ENCODE results near the gene HCST. TPM values are rescaled to one million over a fixed set of nuclear protein-coding genes. Genes with fewer than 3 reads are reported as not detected.

Gene HCST
- total and polyA plus RNA-seq, 10 donors, result 31.5 to 130 (median 63.9) TPM

DNA sequence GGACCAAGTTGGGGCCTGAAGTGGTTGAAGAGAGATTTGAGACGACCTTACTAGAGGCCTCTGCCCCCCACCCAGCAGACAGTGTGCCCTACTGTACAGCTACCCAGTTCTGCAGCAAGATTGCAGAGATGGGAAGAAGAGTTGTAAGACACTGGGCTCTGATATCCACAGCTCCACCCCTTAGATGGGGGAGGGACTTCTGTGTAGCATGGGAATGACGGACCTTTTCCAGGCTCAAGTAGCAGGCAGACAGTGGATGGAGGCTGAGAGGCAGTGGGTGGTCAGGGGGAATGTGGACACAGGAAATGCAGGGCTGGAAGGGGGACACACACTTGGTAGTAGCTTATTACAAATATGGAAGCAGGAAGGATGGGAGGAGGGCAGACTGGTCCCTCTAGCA is 46.8 kb downstream of the HCST start:
- Histone ChIP-seq H3K4me1 (peaks cover 0 to 25% (median 12%) of the 10 kb centered on the region in 6 donors), H3K27ac (peak overlapping the region in 1 of 8 donors; percentile 36), H3K36me3 (peaks cover 0 to 12% (median 6%) of the 10 kb centered on the region in 6 donors), H3K4me3 (no peak overlapping the region), H3K27me3 (replicated peaks in 1 of 7) (no peaks in the 10 kb centered on the region), H3K9me3 (no peaks in the 10 kb centered on the region)
- 32 to 81% (median 54%) methylated on average over 2 of the region's 2 CpGs for WGBS, 5 donors
- TF ChIP-seq, protein P1, sequence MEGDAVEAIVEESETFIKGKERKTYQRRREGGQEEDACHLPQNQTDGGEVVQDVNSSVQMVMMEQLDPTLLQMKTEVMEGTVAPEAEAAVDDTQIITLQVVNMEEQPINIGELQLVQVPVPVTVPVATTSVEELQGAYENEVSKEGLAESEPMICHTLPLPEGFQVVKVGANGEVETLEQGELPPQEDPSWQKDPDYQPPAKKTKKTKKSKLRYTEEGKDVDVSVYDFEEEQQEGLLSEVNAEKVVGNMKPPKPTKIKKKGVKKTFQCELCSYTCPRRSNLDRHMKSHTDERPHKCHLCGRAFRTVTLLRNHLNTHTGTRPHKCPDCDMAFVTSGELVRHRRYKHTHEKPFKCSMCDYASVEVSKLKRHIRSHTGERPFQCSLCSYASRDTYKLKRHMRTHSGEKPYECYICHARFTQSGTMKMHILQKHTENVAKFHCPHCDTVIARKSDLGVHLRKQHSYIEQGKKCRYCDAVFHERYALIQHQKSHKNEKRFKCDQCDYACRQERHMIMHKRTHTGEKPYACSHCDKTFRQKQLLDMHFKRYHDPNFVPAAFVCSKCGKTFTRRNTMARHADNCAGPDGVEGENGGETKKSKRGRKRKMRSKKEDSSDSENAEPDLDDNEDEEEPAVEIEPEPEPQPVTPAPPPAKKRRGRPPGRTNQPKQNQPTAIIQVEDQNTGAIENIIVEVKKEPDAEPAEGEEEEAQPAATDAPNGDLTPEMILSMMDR (IDR thresholded peaks at IDR 0.05 in 8 of 11, conservative IDR thresholded peaks at IDR 0.05 in 3 of 11), result no peak
- TF ChIP-seq POLR2AphosphoS5 (IDR thresholded peaks at IDR 0.05) (no peak), POLR2A (IDR thresholded peaks at IDR 0.05) (no peak)
- intact Hi-C loops (cut with DNase I; ENCODE audit: low total_unique reads), result no loop called here
- DNase-seq, result no peak

Small RNAs within 50 kb of the gene (small RNA-seq; reads per million reads assigned to genes)
- gene RN7SL402P, result 0 reads per million in 4 donors

Other genes with a start within 250 kb of the HCST start
- gene UPK1A, start 236.0 kb upstream of the HCST start, total RNA-seq, result not detected
- gene UPK1A, start 236.0 kb upstream of the HCST start, polyA plus RNA-seq, result under 1 TPM in 1 of 3 donors, not detected in 2; 0.11 TPM
- 1 to 10 TPM; 2.5 to 6.9 (median 4.0) TPM for gene ZBTB32, start 198.0 kb upstream of the HCST start, total RNA-seq
- gene ZBTB32, start 198.0 kb upstream of the HCST start, polyA plus RNA-seq, result 1 to 10 TPM; 3.0 to 8.2 (median 4.8) TPM
- gene KMT2B, start 184.5 kb upstream of the HCST start, total RNA-seq, result 10 to 100 TPM; 36.6 to 58.2 (median 50.7) TPM
- gene KMT2B, start 184.5 kb upstream of the HCST start, polyA plus RNA-seq, result 10 to 100 TPM; 17.6 to 37.2 (median 27.6) TPM
- 10 to 100 TPM; 16.5 to 64.7 (median 43.5) TPM for gene IGFLR1, start 160.1 kb upstream of the HCST start, total RNA-seq
- 10 to 100 TPM; 30.1 to 62.9 (median 49.3) TPM for gene IGFLR1, start 160.1 kb upstream of the HCST start, polyA plus RNA-seq
- 10 to 100 TPM; 27.3 to 65.1 (median 29.7) TPM for gene U2AF1L4, start 157.1 kb upstream of the HCST start, total RNA-seq
- gene U2AF1L4, start 157.1 kb upstream of the HCST start, polyA plus RNA-seq, result 10 to 100 TPM; 27.2 to 96.5 (median 60.7) TPM
- gene PSENEN, start 156.9 kb upstream of the HCST start, total RNA-seq, result 10 to 100 TPM; 37.5 to 55.7 (median 47.6) TPM
- 10 to 100 TPM; 61.9 to 71.3 (median 62.1) TPM for gene PSENEN, start 156.9 kb upstream of the HCST start, polyA plus RNA-seq
- 10 to 100 TPM in 5 of 7 donors, 1 to 10 TPM in 2; 7.0 to 19.5 (median 10.7) TPM for gene LIN37, start 154.0 kb upstream of the HCST start, total RNA-seq
- 10 to 100 TPM; 13.7 to 28.5 (median 18.5) TPM for gene LIN37, start 154.0 kb upstream of the HCST start, polyA plus RNA-seq
- gene HSPB6, start 145.5 kb upstream of the HCST start, total RNA-seq, result 1 to 10 TPM; 2.1 to 5.9 (median 4.3) TPM
- gene HSPB6, start 145.5 kb upstream of the HCST start, polyA plus RNA-seq, result 10 to 100 TPM in 1 of 3 donors, 1 to 10 TPM in 2; 2.9 to 11.0 (median 5.8) TPM
- 10 to 100 TPM in 6 of 7 donors, 1 to 10 TPM in 1; 6.6 to 25.2 (median 16.3) TPM for gene PROSER3, start 144.4 kb upstream of the HCST start, total RNA-seq
- 1 to 10 TPM; 2.0 to 8.4 (median 2.1) TPM for gene PROSER3, start 144.4 kb upstream of the HCST start, polyA plus RNA-seq
- 10 to 100 TPM in 6 of 7 donors, 1 to 10 TPM in 1; 7.4 to 25.2 (median 14.4) TPM for gene ARHGAP33, start 127.0 kb upstream of the HCST start, total RNA-seq
- gene ARHGAP33, start 127.0 kb upstream of the HCST start, polyA plus RNA-seq, result 10 to 100 TPM in 1 of 3 donors, 1 to 10 TPM in 2; 3.1 to 10.9 (median 5.1) TPM
- gene PRODH2, start 89.7 kb upstream of the HCST start, total RNA-seq, result not detected
- under 1 TPM in 1 of 3 donors, not detected in 2; 0.06 TPM for gene PRODH2, start 89.7 kb upstream of the HCST start, polyA plus RNA-seq
- under 1 TPM in 2 of 7 donors, not detected in 5; 0.20 to 0.60 TPM for gene NPHS1, start 50.0 kb upstream of the HCST start, total RNA-seq
- gene NPHS1, start 50.0 kb upstream of the HCST start, polyA plus RNA-seq, result under 1 TPM; 0.10 to 0.58 (median 0.13) TPM
- gene KIRREL2, start 45.6 kb upstream of the HCST start, total RNA-seq, result under 1 TPM in 1 of 7 donors, not detected in 6; 0.17 TPM
- gene KIRREL2, start 45.6 kb upstream of the HCST start, polyA plus RNA-seq, result under 1 TPM; 0.10 to 0.27 (median 0.11) TPM
- gene APLP1, start 34.0 kb upstream of the HCST start, total RNA-seq, result 1 to 10 TPM in 3 of 7 donors, under 1 TPM in 2, not detected in 2; 0.57 to 3.6 (median 1.1) TPM
- gene APLP1, start 34.0 kb upstream of the HCST start, polyA plus RNA-seq, result 1 to 10 TPM in 2 of 3 donors, under 1 TPM in 1; 0.99 to 2.6 (median 2.4) TPM
- 10 to 100 TPM; 19.6 to 57.5 (median 30.3) TPM for gene NFKBID, start 2.0 kb upstream of the HCST start, total RNA-seq
- gene NFKBID, start 2.0 kb upstream of the HCST start, polyA plus RNA-seq, result 10 to 100 TPM; 12.6 to 19.7 (median 18.1) TPM
- 100 to 1,000 TPM; 292 to 747 (median 403) TPM for gene TYROBP, start 5.8 kb downstream of the HCST start, total RNA-seq
- 100 to 1,000 TPM; 281 to 446 (median 285) TPM for gene TYROBP, start 5.8 kb downstream of the HCST start, polyA plus RNA-seq
- gene LRFN3, start 33.8 kb downstream of the HCST start, total RNA-seq, result 10 to 100 TPM in 4 of 7 donors, 1 to 10 TPM in 3; 7.8 to 18.2 (median 11.5) TPM
- 1 to 10 TPM in 2 of 3 donors, under 1 TPM in 1; 0.76 to 8.0 (median 1.2) TPM for gene LRFN3, start 33.8 kb downstream of the HCST start, polyA plus RNA-seq
- gene SDHAF1, start 92.7 kb downstream of the HCST start, total RNA-seq, result 10 to 100 TPM; 14.6 to 34.8 (median 16.3) TPM
- 10 to 100 TPM; 26.5 to 35.6 (median 33.6) TPM for gene SDHAF1, start 92.7 kb downstream of the HCST start, polyA plus RNA-seq
- gene SYNE4, start 106.3 kb downstream of the HCST start, total RNA-seq, result 1 to 10 TPM in 4 of 7 donors, under 1 TPM in 2, not detected in 1; 0.54 to 1.6 (median 1.0) TPM
- gene SYNE4, start 106.3 kb downstream of the HCST start, polyA plus RNA-seq, result under 1 TPM; 0.70 to 0.89 (median 0.85) TPM
- gene ALKBH6, start 111.7 kb downstream of the HCST start, total RNA-seq, result 10 to 100 TPM; 22.6 to 65.3 (median 28.3) TPM
- gene ALKBH6, start 111.7 kb downstream of the HCST start, polyA plus RNA-seq, result 10 to 100 TPM; 21.3 to 26.6 (median 24.3) TPM
- 10 to 100 TPM in 5 of 7 donors, 1 to 10 TPM in 2; 6.8 to 18.0 (median 13.5) TPM for gene CLIP3, start 130.3 kb downstream of the HCST start, total RNA-seq
- 1 to 10 TPM; 2.7 to 3.2 (median 3.1) TPM for gene CLIP3, start 130.3 kb downstream of the HCST start, polyA plus RNA-seq
- gene THAP8, start 151.8 kb downstream of the HCST start, total RNA-seq, result 1 to 10 TPM; 3.5 to 7.9 (median 5.1) TPM
- gene THAP8, start 151.8 kb downstream of the HCST start, polyA plus RNA-seq, result 1 to 10 TPM; 2.4 to 7.1 (median 4.4) TPM
- gene WDR62, start 152.4 kb downstream of the HCST start, total RNA-seq, result 1 to 10 TPM; 1.7 to 5.2 (median 3.0) TPM
- gene WDR62, start 152.4 kb downstream of the HCST start, polyA plus RNA-seq, result 1 to 10 TPM; 1.3 to 2.1 (median 1.6) TPM
- not detected for gene OVOL3, start 208.6 kb downstream of the HCST start, total RNA-seq
- gene OVOL3, start 208.6 kb downstream of the HCST start, polyA plus RNA-seq, result under 1 TPM; 0.11 to 0.22 (median 0.19) TPM
- gene POLR2I, start 212.3 kb downstream of the HCST start, total RNA-seq, result 10 to 100 TPM; 23.1 to 42.3 (median 36.6) TPM
- gene POLR2I, start 212.3 kb downstream of the HCST start, polyA plus RNA-seq, result 10 to 100 TPM; 46.2 to 60.3 (median 52.4) TPM
- gene TBCB, start 212.9 kb downstream of the HCST start, total RNA-seq, result 100 to 1,000 TPM in 3 of 7 donors, 10 to 100 TPM in 4; 87.8 to 120 (median 95.5) TPM
- gene TBCB, start 212.9 kb downstream of the HCST start, polyA plus RNA-seq, result 100 to 1,000 TPM; 152 to 170 (median 155) TPM
- gene CAPNS1, start 237.5 kb downstream of the HCST start, total RNA-seq, result 100 to 1,000 TPM; 130 to 602 (median 373) TPM
- gene CAPNS1, start 237.5 kb downstream of the HCST start, polyA plus RNA-seq, result 100 to 1,000 TPM; 247 to 431 (median 321) TPM
- 10 to 100 TPM in 5 of 7 donors, 1 to 10 TPM in 2; 6.3 to 40.9 (median 20.4) TPM for gene COX7A1, start 249.9 kb downstream of the HCST start, total RNA-seq
- gene COX7A1, start 249.9 kb downstream of the HCST start, polyA plus RNA-seq, result 10 to 100 TPM; 20.0 to 37.6 (median 26.3) TPM

Data from spleen (tissue), 11 donors.